ENCODE data around the gene RAB21.

DNA sequence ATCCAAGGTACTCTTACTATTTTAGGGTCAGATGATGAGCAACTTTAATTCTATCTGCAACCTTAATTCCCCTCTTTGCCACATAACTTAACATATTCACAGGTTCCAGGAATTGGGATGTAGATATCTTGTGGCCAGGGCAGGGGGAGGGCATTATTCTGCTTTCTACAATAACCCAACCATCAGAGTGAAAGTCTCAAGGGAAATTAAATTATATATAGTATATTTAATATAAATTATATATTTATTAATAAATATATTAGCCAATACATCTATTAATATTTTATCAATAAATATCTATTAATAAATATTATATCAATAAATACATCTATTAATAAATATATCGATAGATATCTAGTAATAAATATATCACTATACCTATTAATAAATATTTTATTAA is 11.7 kb upstream of the RAB21 start:
- TF ChIP-seq POLR2A (IDR thresholded peaks at IDR 0.05; ENCODE audit: low read length) (no peak), GATA1 (IDR thresholded peaks at IDR 0.05; ENCODE audit: low read depth, low read length) (no peak)

All from erythroblast (primary cell).